ENCODE results near the gene STYK1. TPM values are rescaled to one million over a fixed set of nuclear protein-coding genes. Genes with fewer than 3 reads are reported as not detected.

Gene STYK1
- total RNA-seq, 4 donors from 2014 or later, result 1.0 to 2.3 (median 1.2) TPM

GRCh38 chr12:10716277-10716676, 42.4 kb upstream of the STYK1 start:
- Histone ChIP-seq H3K36me3 (peaks cover 45% of the 10 kb centered on the region), H3K4me3 (peak overlapping the region; percentile 83), H3K27ac (peak overlapping the region; percentile 100), H3K4me1 (peaks cover 55% of the 10 kb centered on the region), H3K27me3 (no peaks in the 10 kb centered on the region), H3K9me3 (no peaks in the 10 kb centered on the region)
- no peak for TF ChIP-seq POLR2A (IDR thresholded peaks at IDR 0.05)
- no peak for TF ChIP-seq EP300 (IDR thresholded peaks at IDR 0.05)
- TF ChIP-seq POLR2AphosphoS5 (IDR thresholded peaks at IDR 0.05), result no peak
- no peak for TF ChIP-seq CTCF (IDR thresholded peaks at IDR 0.05)
- 23% methylated on average over 4 of the region's 4 CpGs for WGBS
- no peak for DNase-seq (ENCODE audit: low spot score in 2 of 2)

DNA sequence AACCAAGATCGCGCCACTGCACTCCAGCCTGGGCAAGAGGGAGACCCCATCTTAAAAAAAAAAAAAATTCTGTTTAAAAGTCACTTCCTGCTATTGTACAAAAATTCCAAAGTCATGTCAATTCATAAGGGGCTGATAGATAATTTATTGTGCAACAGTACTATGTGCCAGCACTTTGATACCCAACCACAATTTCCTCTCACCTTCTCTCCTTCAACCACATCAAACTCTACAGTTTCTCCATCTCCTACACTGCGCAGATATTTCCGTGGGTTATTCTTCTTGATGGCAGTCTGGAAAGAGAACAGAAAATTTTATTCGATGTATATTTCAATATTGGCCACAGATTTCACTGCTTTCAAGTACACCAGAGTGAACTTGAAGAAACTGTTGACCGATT, 41.6 kb upstream of the STYK1 start:
- Histone ChIP-seq H3K27ac (peak overlapping the region; percentile 100), H3K27me3 (no peaks in the 10 kb centered on the region), H3K4me3 (no peak overlapping the region), H3K9me3 (no peaks in the 10 kb centered on the region), H3K36me3 (peaks cover 52% of the 10 kb centered on the region), H3K4me1 (peaks cover 47% of the 10 kb centered on the region)
- DNase-seq (ENCODE audit: low spot score in 2 of 2), result no peak
- WGBS, result 79% methylated on average over 6 of the region's 6 CpGs
- TF ChIP-seq EP300 (IDR thresholded peaks at IDR 0.05) (no peak), CTCF (IDR thresholded peaks at IDR 0.05) (no peak), POLR2A (IDR thresholded peaks at IDR 0.05) (no peak), POLR2AphosphoS5 (IDR thresholded peaks at IDR 0.05) (no peak)

GRCh38 chr12:10709808-10710207, 36.0 kb upstream of the STYK1 start:
- WGBS, result 89% methylated on average over 16 of the region's 16 CpGs
- Histone ChIP-seq H3K9me3 (no peaks in the 10 kb centered on the region), H3K27ac (no peak overlapping the region), H3K4me3 (no peak overlapping the region), H3K36me3 (peaks cover 82% of the 10 kb centered on the region), H3K27me3 (no peaks in the 10 kb centered on the region), H3K4me1 (peaks cover 15% of the 10 kb centered on the region)
- TF ChIP-seq EP300 (IDR thresholded peaks at IDR 0.05) (no peak), POLR2AphosphoS5 (IDR thresholded peaks at IDR 0.05) (no peak), POLR2A (IDR thresholded peaks at IDR 0.05) (no peak), CTCF (IDR thresholded peaks at IDR 0.05) (no peak)
- DNase-seq (ENCODE audit: low spot score in 2 of 2), result no peak

- TF ChIP-seq CTCF (IDR thresholded peaks at IDR 0.05) (no peak), POLR2AphosphoS5 (IDR thresholded peaks at IDR 0.05) (no peak), EP300 (IDR thresholded peaks at IDR 0.05) (no peak), POLR2A (IDR thresholded peaks at IDR 0.05) (no peak)
- H3K27me3 ChIP-seq, result no peaks in the 10 kb centered on the region
- H3K27ac ChIP-seq, result no peak overlapping the region
- peaks cover 76% of the 10 kb centered on the region for H3K36me3 ChIP-seq
- peaks cover 15% of the 10 kb centered on the region for H3K4me1 ChIP-seq
- 65% methylated on average over 4 of the region's 4 CpGs for WGBS
- no peaks in the 10 kb centered on the region for H3K9me3 ChIP-seq
- no peak overlapping the region for H3K4me3 ChIP-seq
- DNase-seq (ENCODE audit: low spot score in 2 of 2), result no peak
Measured at GRCh38 chr12:10708862-10709261, 35.0 kb upstream of the STYK1 start.

DNA sequence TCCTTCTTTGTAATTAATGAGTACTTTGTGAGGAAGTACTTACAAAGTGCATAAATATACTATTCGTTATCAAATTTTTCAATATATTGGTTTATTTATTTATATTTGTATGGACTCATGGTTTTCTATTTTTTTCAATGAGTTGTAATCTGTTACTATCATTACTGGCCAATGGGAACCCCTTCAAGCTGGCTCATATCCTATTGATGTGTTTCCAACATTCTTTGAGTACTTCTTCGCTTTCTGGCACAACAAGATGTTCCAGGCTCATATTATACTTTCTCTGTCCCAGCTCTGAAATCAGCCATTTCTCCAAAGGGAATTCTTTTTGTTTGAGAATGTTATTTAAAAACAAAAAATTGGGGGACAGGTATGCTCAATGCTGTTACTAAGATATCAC, 31.8 kb upstream of the STYK1 start:
- TF ChIP-seq CTCF (IDR thresholded peaks at IDR 0.05), result no peak
- no peak for TF ChIP-seq POLR2A (IDR thresholded peaks at IDR 0.05)
- TF ChIP-seq EP300 (IDR thresholded peaks at IDR 0.05), result no peak
- no peak for TF ChIP-seq POLR2AphosphoS5 (IDR thresholded peaks at IDR 0.05)
- 17% methylated on average over 2 of the region's 2 CpGs for WGBS
- no peak overlapping the region for H3K4me3 ChIP-seq
- H3K36me3 ChIP-seq, result peaks cover 77% of the 10 kb centered on the region
- no peak overlapping the region for H3K27ac ChIP-seq
- no peaks in the 10 kb centered on the region for H3K27me3 ChIP-seq
- DNase-seq (ENCODE audit: low spot score in 2 of 2), result no peak
- H3K4me1 ChIP-seq, result peaks cover 29% of the 10 kb centered on the region
- H3K9me3 ChIP-seq, result no peaks in the 10 kb centered on the region
